CD4-positive, alpha-beta T cell treated with Interleukin-15 for 1 hour (primary cell): Measurements from ENCODE around the gene DOCK2.
"Not testable (repeated sequence)": the region's sequence is repeated elsewhere in the genome, so short reads cannot be mapped to it uniquely, and the experiment has no call there.

Experiments
- DNase-seq: peaks from one replicate; pipeline ENCODE4 v3.0.0-alpha.2; 2020

DOCK2 gene

DNA sequence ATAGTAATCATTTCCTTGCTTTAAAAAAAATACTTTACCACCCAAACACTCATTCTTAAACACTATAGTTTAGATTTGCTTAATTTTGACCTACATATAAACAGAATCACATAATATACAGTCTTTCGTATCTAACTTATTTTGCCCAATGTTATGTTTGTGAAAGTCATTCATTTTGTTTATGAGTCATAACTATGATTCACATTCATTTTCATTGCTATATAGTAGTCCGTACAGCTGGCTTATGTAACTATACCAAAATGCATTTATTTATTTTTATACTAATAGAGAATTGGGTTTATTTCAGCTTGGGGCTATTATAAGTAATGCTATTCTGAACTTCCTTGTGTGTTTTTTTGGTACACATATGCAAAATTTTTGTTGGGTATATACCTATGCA lies 434.7 kb downstream of the DOCK2 start:
- no peak for DNase-seq

DNA sequence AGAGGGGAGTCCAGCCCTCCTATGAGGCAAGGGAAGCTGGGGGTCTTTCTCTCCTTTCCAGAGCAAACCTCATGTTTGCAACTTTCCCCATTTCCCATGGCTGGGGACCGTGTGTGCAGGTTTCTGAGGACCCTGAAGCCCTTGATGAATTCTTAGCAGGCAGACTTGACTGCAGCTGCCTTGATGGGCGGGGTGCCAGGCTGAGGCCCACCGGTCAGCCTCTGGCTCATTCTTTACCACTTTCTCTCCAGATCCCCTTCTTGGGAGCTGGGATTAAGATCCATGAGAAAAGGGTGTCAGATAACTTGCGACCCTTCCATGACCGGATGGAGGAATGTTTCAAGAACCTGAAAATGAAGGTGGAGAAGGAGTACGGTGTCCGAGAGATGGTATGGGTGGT lies 438.6 kb downstream of the DOCK2 start:
- DNase-seq: no peak

DNA sequence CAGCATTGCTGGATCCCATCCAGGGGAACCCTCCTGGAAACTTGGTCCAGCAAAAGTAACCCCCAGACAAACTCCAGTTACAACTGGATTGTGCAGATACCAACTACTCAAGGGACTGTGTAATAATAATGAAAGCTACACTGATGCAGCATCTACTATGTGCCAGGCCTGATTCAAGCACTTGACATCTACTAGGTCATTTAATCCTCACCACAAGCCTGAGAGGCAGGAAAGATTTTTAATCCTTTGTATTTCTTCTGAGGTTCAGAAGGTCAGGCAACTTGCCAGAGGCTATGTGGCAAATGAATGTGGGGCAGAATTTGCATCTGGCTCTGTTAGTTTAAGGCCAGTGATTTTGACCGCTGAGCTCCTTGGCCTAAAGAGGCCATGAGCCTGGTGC lies 439.1 kb downstream of the DOCK2 start:
- no peak for DNase-seq

DNA sequence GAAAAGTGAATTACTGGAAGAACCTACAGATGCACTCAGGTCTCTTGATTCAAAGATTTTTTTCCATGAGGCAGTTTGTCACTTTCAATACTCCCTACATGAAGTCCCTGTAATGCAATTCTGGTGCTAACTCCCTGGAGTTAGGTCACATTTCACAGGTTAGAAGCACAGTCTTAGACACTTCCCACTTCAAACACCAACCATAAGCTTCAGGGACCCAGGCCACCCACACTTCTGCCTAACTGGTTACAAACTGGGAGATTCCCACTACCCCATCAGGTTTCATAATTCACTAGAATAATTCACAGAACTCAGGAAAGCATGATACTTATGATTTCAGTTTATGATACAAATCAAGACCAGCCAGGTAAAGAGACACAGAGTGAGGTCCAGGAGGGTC lies 439.7 kb downstream of the DOCK2 start:
- DNase-seq: no peak

DNA sequence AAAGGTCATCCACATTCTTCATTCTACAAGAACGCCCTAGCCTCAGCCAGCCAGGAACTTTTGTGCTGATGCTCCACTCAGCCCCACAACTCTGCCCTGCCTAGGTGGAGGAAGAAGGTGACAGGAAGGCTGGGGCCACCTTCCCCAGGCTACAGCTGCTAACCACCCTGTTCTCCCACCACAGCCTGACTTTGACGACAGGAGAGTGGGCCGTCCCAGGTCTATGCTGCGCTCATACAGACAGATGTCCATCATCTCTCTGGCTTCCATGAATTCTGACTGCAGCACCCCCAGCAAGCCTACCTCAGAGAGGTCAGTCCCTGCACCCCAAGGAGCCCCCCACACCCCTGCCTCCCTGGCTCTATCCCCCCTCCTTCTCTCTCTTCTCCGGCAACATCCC lies 440.5 kb downstream of the DOCK2 start:
- DNase-seq: no peak

DNA sequence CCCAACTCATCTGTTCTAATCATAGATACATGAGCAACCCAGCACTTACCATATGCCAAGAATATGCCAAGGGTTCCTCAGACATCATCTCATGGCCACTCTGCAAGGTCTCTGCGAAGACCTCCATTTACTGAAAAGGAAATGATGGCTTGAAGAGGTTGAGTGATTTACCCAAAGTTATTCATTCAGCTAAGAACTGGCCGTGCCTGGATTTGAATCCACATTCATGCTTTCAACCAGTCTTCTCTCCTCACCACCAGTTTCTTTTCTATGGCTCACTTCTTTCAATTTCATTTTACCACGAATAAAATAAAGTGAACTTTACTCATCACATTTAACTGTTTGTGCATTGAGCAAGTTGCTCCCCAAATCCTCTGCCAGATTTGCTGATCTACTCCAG lies 441.4 kb downstream of the DOCK2 start:
- no peak for DNase-seq

DNA sequence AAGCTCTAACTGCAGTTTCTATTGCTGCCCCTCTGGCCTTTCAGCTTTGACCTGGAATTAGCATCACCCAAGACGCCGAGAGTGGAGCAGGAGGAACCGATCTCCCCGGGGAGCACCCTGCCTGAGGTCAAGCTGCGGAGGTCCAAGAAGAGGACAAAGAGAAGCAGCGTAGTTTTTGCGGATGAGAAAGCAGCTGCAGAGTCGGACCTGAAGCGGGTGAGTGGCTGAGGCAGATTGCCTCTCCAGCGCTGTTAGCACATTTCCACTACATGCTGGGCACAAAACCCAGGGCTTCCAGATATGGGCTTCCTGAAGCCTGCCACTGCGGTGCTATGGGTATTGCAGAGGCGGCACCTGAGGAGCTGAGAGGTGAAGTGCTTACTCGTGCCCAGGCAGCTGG lies 441.9 kb downstream of the DOCK2 start:
- no peak for DNase-seq

DNA sequence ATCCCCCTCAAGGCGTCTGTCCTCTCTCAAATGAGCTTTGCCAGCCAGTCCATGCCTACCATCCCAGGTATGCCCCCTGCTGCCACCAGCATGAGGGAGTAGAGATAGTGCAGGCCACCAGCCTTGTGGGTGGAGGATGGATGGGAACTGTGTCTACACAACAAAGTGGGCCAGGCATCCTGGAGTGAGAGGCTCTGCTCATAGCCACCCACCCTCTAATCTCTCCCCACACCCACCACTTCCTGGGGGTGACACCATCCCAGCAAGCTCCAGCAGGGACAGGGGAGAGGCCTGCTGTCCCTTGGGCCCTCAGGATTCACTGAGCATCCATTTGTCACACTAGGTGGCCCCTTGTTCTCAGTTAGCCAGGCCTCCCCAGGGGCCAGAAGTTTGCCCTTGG lies 443.1 kb downstream of the DOCK2 start:
- no peak for DNase-seq

DNA sequence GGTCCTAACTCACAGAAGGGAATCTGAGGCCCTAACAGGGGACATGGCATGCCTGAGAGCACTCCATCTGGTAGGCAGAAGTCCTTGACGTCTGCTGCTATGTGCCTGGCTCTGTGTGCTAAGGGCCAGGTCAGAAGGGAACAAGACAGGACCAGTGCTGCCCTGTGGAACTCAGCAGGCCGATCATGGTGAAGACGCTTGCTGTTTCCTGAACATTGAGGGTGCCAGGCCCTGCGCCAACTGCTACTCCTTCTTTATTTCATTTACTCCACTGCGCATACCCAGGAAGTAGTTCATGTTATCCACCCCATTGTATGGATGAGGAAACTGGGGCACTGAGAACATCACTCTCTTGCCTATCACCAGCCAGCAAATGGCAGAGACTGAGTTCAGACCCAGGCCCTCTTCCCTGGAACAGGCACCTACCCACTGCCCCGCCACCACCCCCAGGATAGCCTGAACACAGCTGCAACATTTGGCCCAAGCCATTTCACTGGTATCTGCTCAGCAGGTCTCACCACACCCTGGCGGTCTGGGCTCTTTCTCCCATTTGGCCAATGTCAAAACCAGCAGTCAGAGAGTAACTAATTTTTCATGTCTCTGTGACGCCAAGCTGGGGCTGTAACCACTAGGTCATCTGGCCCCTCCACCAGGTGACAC lies 443.8 kb downstream of the DOCK2 start:
- no peak for DNase-seq

DNA sequence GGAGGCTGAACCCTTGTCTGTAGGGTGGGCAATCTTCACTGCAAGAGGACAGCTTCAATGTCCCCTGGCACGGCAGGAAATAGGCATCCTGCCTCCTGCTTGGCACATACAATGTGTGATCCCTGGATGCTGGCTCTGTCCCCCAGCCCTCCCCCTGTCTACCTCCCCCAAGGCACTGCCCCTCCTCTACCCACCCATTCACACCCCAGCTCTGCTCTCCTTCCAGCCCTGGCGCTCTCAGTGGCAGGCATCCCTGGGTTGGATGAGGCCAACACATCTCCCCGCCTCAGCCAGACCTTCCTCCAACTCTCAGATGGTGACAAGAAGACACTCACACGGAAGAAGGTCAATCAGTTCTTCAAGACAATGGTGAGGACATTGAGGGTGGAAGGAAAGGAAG lies 444.5 kb downstream of the DOCK2 start:
- DNase-seq: no peak

DNA sequence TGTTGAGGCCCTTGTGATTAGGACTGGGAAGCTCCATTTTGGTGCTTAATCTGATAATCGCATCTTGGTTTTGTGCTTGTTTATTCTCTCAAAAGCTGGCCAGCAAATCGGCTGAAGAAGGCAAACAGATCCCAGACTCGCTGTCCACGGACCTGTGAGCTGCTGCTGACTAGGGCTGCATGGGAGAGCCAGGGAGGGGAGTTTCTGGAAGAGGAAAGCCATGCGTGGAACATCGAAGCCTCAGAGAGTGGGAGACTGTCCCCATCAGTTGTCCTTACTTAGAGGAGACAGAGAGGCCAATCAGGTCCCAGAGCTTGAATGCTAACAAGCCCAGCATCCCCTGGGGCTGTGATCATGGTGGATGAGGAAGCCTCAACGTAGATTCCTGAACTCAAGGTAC lies 445.6 kb downstream of the DOCK2 start:
- DNase-seq: no peak

DNA sequence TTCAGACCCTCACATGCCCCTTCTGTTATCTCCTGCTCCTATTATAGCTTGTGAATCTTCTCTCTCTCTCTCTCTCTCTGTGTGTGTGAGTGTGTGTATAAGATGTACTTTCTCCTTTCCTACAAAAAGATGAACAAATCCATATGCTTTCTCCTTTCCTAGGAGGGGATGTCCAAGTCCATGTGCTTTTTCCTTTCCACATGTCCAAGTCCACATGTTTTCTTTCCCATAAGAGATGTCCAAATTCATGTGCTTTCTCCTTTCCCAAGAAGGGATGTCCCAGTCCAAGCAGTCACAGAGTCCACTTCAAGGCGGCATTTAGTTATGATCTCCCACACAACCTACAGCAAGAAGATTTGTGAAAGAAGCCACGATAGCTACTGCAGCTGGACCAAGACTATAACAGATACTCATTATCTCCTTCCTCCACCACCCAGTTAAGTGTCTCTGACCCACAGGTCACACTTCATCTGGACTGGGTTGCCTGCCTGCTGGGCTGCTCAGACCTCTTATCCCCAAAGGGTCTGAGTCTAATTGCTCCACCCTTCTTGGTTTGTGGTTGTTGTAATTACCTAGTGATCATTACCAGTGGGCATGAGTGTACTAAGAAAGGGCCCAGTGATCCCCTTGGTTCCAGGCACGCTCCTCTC lies 450.2 kb downstream of the DOCK2 start:
- no peak for DNase-seq

DNA sequence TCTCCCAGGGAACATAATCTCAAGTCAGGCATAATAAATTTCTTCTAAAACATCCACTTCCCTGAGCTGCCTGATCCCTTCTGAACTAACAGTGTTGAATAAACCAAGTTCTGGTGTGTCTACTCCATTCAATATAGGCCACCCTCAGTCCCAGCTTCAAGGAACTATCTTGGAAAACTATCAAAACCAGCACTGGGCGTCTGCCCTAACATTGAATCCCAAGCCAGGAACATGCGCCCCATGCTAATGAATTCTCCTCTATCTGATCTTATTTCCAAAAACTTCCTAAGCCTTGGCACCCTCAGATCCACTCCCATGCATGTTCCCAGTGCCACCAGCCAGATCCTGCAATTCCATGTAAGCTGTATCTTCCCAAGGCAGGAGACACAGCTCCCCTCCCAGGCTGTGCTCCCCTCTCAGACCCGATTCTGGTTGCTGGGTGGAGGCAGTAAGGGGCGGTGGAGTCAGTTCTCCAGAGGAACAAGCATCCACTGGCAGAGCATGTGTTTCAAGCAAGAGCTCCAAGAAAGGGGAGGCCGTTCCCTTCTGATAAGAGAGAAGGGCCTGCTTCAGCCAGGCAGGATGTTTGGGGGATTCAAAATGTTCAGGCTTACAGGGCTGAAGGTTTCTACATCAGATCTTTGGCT lies 455.5 kb downstream of the DOCK2 start:
- DNase-seq: no peak

DNA sequence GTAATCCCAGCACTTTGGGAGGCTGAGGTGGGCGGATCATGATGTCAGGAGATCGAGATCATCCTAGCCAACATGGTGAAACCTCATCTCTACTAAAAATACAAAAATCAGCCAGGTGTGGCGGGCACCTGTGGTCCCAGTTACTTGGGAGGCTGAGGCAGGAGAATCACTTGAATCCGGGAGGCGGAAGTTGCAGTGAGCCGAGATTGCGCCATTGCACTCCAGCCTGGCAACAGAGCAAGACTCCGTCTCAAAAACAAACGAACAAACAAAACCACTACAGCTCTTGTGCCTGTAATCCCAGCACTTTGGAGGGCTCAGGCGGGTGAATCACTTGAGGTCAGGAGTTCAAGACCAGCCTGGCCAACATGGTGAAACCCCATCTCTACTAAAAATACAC lies 457.3 kb downstream of the DOCK2 start:
- DNase-seq: not testable (repeated sequence)

DNA sequence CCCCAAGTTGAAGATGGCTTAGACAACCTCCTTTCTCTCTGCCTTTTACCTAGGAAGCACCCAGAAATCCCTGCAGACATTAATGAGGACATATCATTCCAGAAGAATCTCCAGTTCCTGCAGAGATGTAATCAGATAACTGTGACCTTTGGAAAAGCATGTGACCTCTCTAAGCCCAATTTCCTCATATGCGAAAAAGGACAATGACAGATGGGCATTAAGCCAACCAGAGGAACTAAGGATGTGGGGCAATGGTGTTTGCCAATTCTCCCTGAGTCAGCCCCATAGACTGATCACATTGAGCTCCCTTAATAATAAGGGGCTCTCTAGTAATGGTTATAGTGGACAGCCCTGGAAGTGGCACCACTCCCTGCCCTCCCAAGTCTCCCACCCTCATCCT lies 458.6 kb downstream of the DOCK2 start:
- no peak for DNase-seq

DNA sequence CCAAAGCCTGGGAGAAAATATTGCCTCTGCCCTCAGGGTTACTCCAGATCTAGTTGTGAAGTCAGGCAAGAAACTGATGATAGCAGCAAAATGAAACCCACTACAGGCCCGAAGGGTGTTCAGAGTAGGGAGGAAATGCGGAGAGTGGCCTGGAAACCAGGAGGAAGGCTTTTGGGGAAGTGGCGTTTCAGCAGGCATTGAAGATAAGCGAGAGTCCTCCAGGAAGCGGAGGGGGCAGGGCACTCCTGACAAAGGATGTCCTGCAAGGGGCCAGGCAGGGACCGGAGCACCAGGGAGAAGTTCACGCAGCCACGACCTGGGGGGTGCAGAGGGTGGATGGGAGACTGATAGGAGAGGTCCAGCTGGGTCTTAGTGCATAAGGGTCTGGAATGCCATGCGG lies 460.9 kb downstream of the DOCK2 start:
- no peak for DNase-seq

DNA sequence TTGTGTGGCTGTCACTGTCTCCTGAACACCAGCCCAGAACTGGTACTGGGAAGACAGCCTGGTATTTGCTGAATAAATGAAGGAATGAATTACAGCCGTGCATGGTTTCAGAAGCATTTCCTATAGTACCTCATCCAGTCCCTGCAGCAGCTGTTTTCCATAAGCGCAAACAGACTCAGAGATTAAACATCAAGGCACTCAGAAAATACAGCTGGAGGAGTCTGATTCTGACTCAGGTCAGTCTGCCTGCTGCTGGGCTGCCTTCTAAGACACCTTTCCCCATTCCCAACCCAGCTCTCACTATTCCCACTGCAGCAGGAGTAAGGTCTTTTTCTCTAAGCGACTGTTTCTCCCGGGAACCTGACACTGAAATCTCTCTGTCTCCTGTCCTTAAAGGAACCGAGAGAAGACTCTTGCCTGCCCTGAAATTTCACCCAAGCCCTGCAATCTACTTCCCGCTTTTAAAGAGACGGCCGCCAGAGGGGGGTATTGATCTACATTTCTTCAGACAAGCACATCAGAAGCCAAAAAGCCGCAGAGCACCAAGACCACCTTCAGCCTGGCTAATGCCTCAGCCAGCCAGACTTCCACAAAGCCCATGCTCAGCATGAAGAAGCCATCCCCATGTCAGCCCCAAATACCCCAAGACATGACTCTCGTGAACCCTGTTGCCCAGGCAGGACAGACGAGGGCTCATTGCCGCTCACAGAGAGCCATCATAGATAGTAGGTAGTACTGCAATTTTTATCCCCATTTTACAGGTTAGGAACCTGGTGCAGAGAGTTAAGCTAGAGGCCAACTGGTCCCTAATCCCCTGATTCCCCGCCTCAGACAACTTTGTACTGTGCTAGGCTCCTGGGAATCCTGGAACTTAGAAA lies 463.2 kb downstream of the DOCK2 start:
- DNase-seq: peak; percentile 55

DNA sequence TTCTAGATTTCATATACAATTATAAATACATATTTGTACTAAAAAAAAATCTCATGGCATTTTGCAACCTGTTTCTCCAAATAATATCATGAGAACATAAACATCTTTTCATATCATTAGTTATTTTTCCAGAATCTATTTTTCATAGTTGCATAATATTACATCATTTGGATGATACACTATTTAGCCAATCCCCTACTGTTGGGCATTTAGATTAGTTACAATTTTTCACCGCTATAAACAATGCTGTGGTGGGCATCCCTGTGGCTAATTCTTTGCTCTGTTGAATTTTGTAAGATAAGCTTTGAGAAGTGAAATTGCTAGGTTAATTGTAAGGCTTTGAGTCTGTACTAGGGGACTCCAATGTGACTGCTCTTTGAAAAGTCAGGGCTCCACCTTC lies 466.4 kb downstream of the DOCK2 start:
- no peak for DNase-seq

DNA sequence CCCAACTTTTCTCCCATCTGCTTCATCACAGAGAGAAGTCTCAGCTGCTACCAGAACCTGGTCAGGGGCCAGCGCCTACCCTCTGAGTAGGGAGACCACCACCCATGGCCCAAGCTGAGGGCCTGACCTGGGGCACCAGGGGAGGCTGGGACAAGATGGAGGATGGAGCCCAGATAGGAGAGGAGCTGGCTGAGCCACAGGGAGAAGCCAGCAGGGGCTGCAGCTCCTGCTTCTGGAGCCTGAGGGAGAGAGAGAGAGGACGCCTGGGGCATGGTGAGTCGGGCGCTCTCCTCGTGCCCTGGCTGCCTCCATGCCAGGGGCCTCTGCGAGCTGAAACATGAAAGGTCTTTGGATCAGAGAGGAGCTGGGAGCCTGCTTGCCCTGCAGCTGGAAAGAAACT lies 467.2 kb downstream of the DOCK2 start:
- DNase-seq: no peak

DNA sequence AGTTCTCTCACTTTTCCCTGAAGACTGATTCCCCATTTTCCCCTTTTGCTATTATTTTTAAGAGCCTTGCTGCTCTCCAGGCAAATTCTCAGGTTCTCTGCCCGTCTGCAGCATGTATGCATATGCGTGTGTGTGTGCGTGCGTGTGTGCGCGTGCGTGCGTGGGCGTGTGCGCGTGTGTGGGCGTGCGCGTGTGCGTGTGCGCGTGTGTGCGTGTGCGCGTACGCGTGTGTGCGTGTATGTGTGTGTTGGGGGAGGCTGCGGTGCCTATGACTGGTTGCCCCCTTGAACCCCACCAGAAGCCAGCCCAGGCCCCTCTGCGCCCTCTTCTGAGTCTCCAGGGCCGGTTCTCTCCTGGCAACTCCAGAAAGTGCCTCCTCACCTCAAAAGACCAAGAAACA lies 467.6 kb downstream of the DOCK2 start:
- no peak for DNase-seq

DNA sequence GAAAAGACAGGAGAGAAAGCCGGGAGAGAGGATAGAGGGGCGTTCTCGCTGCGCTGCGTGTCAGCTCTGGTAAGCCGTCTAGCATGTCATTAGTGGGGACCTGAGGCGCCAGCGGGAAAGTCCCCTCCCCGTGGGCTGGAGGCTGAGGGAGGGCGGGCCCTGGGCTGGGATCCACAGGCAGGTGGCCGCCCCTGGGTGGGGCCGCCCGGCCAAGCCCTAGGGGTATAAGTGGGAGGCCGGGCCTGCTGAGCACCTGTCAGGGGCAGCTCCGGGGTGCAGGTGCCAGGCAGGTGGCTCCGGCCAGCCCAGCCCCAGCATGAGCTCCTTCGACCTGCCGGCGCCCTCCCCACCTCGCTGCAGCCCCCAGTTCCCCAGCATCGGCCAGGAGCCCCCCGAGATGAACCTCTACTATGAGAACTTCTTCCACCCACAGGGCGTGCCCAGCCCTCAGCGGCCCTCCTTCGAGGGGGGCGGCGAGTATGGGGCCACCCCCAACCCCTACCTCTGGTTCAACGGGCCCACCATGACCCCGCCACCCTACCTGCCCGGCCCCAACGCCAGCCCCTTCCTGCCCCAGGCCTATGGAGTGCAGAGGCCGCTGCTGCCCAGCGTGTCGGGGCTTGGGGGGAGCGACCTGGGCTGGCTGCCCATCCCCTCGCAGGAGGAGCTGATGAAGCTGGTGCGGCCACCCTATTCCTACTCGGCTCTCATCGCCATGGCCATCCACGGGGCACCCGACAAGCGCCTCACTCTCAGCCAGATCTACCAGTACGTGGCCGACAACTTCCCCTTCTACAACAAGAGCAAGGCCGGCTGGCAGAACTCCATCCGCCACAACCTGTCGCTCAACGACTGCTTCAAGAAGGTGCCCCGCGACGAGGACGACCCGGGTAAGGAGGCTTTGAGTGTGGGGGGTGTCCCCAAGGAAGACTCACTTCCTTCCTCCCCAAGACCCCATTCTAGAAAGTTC lies 468.9 kb downstream of the DOCK2 start, which contains the start of gene FOXI1:
TSS of gene FOXI1 (plus strand) at position 256 of the 970 bp plus-strand sequence. CDS start at position 317, 61 bp downstream.
- DNase-seq: no peak

DNA sequence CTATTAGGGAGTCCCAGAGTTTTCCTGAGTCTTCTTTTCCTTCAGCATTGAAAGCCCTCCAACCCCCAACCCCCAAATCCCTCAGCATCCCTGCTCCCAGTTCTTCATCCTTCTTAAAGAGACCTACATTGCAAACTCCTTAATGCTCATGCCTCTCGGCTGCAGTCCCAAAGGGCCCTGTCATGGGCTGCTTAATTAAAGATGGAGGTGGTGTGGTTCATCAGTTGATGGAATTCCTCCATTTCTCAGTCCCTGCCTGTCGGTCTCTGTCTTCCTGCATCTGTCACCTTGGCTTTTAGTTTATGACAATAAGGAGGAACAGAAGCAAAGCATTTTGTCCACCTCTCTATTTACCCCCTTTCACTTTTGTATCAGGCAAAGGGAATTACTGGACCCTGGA lies 470.6 kb downstream of the DOCK2 start:
- no peak for DNase-seq
